HG03442 (cell line): ENCODE results near the gene TRAP1.
"Not testable (repeated sequence)": the region's sequence is repeated elsewhere in the genome, so short reads cannot be mapped to it uniquely, and the experiment has no call there.

Experiments
- ATAC-seq: cut with Tn5 transposase; IDR thresholded peaks from one replicate; pipeline ENCODE4 v1.9.1; 2021; ENCODE audit warnings: mild to moderate bottlenecking, moderate library complexity; ENCODE audit not compliant: unreplicated experiment

The TRAP1 gene

DNA sequence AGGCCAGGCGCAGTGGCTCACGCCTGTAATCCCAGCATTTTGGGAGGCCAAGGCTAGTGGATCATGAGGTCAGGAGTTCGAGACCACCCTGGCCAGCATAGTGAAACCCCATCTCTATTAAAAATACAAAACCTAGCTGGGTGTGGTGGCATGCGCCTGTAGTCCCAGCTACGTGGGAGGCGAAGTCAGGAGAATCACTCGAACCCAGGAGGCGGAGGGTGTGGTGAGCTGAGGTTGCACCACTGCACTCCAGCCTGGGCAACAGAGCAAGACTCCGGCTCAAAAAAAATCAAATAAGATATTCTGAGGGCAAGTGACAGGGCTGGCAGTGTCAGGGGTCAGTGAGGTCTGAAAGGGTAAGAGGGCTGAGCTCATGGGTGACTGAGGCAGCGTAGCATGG lies 2.9 kb downstream of the TRAP1 start:
- ATAC-seq = not testable (repeated sequence)

DNA sequence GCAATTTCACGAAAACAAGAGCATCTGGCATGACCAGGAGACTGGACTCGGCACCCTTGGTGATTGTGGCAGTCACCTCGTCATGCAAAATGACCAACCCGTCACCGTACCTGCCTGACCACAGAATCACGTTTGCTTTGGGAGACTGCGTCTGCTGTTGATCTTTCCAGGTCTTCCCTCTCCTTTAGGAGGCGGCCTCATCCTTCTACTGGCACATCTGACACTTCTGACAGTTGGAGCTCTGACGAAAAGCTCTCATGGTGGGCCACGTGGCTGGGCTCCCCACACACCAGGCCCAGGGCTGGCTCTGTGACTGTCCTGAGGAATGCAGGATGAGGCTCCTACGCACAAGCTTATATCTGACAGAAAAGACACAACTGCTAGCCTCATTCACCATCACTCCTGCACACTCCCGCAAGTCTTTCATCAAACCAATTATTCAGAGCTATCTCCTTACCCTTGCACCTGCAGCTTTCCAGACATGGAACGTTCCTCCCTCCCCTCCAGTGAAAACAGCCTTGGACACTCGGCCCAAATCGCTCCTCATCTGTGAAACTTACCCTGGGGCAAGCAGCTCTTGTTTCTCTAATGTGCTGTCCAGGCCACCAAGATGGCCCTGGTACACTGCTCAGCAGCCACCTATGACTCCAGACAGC lies 3.6 kb downstream of the TRAP1 start:
- ATAC-seq = no peak

DNA sequence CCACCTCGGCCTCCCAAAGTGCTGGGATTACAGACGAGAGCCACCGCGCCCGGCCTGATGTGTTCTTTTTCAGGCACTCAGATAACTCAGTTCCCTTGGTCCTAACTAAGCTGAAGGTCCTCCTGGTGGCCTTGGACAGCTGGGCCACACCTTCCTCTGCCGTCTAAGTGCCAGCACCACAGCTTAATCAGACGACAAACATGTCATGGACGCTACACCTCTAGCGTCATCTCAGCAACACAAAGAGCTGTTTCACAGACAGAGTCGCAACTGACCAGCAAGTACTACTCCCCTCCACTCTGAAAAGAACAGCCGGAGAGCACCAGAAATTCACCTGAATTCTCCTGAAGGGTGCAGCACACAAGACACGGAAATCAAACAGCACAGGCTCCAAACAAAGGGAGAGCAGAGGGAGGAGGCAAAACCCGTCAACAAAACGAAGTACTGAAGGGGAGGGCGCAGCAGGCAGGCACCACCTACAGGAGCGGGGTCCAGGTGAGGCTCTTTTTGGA lies 4.4 kb downstream of the TRAP1 start:
- ATAC-seq = no peak

DNA sequence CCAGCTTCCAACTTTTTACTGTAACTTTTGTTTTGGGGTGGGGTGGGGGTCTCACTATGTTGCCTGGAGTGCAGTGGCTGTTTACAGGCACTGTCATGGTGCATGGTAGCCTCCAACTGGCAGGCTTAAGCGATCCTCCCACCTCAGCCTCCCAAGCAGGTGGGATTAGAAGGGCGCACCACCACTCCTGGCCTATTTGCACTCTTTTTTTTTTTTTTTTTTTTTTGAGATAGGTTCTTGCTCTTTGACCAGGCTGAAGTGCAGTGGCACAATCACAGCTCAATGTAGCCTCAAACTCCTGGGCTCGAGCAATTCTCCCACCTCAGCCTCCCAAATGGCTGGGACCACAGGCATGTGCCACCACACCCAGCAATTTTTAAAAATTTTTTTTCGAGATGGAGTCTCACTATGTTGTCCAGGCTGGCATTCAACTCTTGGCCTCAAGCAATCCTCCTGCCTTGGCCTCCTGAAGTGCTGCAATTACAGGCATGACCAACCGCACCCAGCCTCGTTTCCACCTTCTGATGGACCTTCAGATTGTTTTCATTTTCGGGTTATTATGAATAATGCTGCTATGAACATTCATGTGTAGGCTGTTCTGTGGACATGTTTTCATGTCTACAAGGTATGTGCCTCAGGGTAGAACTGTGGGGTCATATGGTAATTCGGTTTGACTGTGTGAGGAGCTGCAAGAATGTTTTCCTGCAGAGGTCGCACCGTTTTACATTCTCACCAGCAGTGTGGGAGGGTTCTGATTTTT lies 10.9 kb downstream of the TRAP1 start:
- ATAC-seq = no peak

DNA sequence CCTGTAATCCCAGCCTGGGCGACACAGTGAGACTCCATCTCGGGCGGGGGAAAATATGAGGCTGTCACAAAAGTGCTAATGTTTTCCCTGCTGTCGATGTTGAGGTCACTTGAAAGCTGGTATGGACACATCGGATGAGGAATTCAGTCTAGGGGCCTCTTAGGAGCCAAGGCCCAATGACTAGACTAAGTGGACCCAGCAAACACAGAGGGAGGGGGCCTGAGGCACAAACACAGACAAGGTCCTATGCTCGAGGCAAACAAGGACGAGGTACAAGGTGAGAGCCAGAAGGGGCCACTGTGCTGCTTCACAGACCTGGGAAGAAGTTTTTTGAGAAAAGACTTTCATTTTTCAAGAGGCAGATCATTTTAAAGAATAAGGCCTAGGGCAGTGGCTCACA lies 15.2 kb downstream of the TRAP1 start:
- ATAC-seq = no peak

DNA sequence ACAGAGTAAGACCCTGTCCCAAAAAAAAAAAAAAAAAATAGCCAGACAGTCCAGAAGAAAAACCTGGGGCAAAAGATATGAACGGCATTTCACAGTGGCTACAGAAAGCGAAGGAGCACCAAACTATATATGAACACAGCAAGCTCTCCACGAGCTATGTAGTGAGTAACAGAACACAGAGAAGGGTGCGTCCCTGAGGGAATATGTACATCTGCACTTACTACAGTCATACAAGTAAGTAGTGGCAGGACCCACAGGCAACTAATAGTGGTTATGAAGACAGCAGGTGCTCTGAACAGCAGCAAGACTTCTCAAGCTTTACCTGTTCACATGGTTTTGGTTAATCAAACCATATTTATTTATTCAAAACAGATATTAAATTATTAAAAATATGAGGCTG lies 15.8 kb downstream of the TRAP1 start:
- no peak for ATAC-seq

DNA sequence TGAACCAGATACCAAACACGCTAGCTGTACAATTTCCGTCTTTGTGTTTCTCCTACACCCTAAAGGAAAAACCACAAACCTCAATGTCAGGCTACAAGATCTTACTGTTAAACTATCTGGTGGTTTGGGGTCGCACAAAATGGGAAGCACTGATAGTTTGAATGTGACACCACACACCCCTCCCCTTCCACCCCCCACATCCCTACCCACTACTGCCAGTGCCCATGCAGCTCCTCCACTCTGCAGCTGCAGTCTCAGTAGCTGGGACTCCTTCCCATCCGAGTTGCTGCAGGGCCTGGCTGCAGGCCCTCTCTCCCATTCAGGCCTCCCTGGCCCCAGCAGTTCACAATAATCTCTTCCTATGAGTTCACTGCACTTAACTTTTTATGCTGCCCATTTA lies 18.4 kb downstream of the TRAP1 start:
- no peak for ATAC-seq

DNA sequence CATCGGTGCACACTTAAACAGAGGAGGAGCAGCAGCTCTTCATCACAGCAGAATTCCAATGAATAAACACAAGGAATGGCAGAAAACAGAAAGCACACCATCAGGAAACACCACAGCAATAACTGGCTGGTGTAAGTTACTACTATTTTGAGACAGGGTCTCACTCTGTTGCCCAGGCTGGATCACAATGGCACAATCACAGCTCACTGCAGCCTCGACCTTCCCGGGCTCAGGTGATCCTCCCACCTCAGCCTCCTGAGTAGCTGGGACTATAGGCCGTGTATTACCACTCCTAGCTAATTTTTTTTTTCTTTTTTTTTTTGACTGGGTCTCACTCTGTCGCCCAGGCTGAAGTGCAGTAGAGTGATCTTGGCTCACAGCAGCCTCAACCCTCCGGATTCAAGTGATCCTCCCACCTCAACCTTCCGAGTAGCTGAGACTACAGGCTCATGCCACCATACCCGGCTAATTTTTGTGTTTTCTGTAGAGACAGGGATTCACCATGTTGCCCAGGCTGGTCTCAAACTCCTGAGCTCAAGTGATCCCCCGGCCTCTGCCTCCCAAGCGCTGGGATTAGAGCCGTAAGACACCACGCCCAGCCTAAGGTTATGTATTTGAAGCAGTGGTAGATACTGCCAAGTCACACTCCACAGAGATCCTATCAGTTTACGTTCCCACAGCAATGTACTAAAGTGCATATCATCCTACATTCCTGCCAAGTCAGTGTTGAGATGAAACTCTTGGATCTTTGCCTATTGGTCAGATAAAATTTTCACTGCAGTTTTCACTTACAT lies 20.7 kb downstream of the TRAP1 start:
- ATAC-seq = no peak

DNA sequence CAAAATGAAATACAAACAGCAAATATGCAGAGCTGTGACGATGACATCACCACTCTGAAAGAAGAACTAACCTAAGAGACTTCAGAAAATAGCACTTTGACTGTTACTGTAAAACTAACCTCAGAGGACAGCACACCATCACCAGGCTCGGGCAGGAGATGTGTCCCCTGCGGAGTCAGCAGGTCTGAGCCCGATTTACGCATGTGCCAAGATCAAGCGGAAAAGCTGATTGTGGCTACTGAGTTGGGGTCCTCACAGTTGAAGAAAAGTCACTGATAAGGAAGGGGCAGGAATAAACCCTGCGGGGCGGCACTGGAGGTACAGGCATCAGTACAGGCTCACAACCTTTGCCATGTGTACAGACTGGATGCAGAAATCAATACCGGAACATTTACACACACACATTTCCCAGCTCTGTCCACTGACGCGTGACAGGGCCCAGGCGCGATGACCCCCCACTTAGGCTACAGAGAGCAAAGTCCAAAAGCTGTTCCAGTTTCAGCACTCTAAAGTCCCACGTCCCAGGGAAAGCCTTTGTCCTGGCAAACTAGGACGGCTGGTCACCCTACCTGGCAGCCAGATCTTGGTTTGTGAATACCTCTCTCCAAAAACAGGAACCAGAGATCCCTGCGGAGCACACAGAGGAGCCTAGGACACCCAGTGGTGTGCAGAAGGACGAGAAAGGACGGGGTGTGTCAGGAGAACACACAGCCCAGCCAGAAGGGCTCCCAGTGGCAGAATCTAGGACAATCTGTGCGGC lies 21.5 kb downstream of the TRAP1 start:
- no peak for ATAC-seq

DNA sequence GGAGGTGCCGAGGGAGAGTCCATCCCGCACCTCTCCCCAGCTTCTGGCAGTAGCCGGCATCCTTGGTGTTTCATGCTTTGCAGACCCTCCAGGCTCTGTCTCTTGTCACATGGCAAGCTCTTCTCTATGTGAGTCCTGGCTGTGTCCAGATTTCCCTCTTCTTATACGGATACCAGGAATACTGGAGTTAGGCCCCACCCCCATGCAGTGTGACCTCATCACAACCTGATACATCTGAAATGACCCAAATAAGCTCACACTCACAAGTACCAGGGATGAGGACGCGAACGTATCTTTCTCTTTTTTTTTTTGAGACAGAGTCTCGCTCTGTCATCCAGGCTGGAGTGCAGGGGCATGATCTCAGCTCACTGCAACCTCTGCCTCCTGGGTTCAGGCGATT lies 23.3 kb downstream of the TRAP1 start:
- ATAC-seq = no peak

DNA sequence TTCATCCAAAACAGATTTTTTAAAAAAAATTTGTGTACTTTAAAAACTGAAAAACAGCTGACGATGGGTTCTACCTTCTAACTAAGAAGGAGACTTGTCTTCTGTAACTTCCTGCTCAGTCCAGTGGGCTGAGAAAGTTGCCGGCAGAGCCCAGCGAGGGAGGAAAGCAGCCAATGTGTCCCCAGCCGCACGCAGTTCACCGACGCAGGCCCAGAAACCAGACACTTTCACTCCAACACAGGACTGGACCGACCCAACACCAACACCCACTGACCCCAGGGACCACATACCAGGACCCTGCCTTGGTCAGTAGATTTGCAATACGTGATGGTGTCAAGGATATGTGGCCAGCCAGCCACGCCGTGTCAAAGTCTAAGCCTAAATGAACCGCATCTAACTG lies 25.6 kb downstream of the TRAP1 start:
- no peak for ATAC-seq

DNA sequence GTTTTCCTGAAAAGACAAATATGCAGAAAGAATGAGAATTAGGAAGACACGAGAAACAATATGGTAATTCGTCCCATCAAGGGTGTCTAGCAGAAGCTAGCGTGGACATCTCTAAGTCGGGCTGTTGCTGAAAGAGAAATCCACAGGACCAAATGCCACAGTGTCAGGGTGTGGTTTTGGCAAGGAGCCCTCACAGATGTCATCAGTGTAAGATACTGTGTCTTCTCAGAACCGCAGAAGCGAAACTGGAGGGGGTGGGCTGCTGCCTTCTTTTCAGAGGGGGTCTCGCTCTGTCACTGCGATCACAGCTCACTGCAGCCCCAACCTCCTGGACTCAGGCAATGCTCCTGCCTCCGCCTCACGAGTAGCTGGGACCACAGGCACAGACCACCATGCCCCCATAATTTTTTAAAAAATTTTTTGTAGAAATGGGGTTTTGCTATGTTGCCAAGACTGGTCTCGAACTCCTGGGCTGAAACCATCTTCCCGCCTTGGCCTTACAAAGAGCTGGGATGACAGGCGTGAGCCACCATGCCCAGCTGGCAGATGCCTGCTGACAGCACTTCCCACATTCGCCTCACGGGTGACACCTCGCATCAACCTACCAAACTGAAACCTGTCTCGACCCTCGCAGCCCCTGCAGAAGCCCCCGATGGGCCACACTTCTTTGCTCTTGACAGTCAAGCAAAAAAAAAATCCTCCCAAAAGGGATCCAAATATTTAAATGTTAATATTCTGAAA lies 26.2 kb downstream of the TRAP1 start:
- no peak for ATAC-seq

DNA sequence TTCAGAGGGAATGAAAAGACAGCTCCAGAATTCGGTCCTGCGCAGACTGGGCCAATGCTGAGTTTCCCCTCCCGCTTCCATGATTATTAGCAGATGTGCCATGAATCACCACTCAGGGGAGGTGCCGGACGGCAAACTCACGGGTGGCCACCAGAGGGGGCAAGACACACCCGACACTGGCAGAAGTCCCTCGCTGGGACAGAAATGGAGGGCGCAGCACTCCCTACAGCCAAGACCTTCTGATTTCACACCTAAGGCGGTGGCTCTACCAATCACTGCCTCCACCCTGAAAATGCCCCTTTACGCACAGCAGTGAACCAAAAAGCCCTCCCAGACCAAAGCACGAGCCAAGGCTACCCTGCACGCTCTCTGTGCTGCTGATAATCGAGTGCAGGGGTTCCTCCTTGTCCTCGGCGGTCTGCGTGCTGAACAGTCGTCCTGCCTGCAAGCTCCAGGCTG lies 26.8 kb downstream of the TRAP1 start:
- ATAC-seq = peak; percentile 74

DNA sequence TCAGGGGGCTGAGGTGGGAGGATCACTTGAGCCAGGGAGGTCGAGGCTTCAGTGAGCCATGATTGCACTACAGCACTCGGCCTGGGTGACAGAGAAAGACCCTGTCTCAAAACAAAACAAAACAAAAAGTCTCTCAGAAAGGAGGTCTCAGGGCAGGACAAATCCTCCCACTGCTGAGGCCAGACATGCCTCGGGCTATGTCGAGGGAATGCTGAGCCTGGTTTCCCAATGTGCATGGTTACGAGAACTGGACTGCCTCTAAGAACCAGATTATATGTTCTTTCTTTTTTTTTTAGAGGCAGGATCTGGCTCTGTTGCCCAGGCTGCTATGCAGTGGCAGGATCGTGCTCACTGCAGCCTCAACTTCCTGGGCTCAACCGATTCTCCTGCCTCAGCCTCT lies 27.6 kb downstream of the TRAP1 start:
- ATAC-seq = no peak

DNA sequence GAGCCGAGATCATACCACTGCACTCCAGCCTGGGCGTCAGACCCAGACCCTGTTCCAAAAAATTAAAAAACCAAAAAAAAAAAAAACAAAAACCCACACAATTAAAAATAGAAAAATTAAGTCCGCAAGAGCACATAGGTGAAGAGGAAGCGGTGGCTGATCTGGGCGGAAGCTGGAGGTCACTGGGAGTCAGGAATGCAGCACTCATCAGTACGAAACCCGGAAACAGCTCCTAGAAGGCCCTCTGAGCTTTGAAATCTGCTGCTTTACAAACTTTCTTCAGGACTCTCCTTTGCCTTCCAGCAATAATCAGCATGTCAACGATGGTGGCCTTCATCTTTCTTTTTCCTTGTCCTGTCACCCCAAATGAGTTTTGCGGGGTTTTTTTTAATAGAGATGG lies 29.5 kb downstream of the TRAP1 start:
- no peak for ATAC-seq

DNA sequence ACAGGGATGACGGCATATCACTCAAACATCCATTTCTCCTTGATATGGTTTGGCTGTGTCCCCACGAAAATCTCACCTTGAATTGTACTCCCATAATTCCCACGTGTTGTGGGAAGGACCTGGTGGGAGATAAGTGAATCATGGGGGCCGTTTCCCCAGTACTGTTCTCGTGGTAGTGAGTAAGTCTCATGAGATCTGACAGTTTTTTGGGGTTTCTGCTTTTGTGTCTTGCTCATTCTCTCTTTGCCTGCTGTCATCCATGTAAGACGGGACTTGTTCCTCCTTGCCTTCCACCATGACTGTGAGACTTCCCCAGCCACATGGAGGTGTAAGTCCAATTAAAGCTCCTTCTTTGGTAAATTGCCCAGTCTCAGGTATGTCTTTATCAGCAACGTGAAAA lies 30.3 kb downstream of the TRAP1 start:
- ATAC-seq = no peak

DNA sequence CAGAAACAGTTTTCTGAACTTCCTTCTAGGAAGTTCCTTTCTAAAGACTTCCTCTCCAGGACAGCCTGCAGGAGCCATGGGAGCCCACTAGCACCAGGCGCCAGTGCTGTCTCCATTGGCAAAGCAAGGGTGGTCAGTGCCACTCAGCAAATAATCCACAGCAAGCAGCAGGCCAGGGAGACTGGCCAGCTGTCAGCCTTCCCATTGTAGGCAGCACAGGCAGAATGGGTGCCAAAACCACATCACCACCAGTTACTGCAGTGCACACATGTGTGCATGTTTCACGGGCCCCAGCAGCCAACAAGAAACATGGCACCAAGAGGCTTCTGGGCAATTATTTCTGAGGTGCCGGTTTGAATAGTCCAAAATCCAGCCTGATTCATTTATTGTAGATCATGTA lies 36.1 kb downstream of the TRAP1 start:
- no peak for ATAC-seq

DNA sequence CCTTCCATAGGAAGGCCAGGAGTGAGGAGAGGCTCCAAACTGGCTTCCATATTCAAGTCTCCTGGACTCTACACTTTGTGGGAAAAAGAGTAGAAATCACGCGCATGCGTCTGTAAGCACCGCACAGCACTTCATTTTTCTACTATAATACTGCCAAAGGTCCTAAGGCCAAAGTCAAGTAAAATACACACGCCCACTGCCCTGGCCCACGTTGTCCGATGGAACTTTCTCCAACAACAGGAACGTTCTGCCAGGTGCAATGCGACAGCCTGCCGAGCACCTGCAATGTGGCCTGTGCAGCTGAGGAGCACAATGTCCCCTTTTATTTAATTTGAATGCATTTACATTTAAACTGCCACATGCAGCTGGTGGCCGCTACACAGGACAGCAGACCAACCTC lies 39.3 kb downstream of the TRAP1 start:
- ATAC-seq = no peak

DNA sequence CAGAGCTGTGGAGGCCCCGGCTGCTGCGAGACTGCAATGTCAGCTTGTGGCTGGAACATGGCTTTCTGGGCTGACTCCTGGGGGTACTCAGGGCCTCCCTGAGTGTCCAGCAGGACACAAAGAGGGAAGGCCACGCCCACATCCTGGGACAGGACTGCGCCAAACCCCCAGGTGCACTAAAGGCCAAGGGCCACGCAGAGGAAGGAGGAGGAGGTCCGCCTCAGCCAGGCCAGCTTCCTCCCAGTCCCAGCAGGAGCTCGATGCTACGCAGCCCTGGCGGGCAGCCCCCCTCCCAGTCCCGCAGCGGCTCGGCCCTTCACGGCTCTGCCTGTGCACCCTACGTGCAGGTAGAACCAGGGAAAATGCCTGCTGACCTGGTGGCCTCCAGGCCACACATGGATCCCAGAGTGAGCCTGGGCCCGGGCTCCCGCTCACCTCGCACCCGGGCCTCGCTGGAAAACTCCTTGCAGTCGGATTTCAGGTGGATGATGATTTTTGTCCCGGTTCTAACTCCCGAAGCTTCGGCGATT lies 41.7 kb downstream of the TRAP1 start:
- no peak for ATAC-seq
